ENCODE measurements around the gene SKA3. TPM values are rescaled to one million over a fixed set of nuclear protein-coding genes. Genes with fewer than 3 reads are reported as not detected.
"Not testable (repeated sequence)": the region's sequence is repeated elsewhere in the genome, so short reads cannot be mapped to it uniquely, and the experiment has no call there.

Gene SKA3
- total RNA-seq (2021), result 12.5 and 18.9 TPM in 2 replicates
- Bru-seq, nascent RNA, result percentile 78 among the genes with signal in this experiment
- BruChase-seq, experiment 1, labeled RNA remaining after a 2-hour chase, result percentile 75 among the genes with signal in this experiment
- percentile 72 among the genes with signal in this experiment for BruChase-seq, experiment 2, labeled RNA remaining after a 6-hour chase
- long read RNA-seq, transcript SKA3-202 (9 exons, 2,919 nt), result major isoform, 8 of 36 reads
- long read RNA-seq, transcript SKA3-201 (8 exons, 2,803 nt), result minor isoform, 5 of 36 reads
- long read RNA-seq, partial matches to known transcripts, result 6 of 36 reads
- long read RNA-seq, other reads (novel, unspliced or antisense), result 12 of 36 reads

DNA sequence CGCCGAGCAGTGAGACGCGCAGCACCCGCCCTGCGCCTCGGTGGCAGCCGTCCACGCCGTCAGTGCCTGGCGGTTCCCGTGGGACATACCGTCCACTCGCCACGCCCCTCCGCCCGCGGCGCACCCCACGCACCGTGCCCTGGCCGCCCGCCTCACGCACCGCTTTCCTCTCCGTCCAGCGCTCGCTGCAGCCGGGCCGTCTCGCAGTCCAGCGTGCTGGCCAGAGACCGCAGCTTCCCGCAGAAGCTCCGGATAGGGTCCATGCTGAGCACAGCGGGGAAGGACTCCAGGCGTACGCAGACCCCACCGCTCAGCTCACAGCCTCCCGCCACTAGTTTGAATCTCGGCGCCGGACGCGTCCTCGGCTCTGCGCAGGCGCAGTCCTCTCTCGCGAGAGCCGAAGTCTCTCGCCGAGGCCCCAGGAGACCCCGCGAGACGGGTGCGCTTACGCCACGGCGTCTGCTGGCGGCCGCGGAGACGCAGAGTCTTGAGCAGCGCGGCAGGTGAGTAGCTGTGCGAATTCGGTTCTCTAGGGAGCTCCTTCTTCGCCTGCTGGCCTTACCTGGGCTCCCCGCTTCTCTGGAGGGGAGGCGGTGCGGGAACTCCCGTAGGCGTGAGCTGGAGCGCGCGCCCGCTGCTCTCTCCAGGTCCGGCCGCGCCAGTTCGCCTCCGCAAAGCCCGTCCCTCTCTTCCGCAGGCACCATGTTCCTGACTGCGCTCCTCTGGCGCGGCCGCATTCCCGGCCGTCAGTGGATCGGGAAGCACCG, at the start of gene SKA3, which contains the start of gene MRPL57:
Gene SKA3, minus strand, starts transcription at position 338 of the 767 bp plus-strand sequence. Its CDS starts 75 bp downstream, at position 263.
Gene MRPL57, plus strand, starts transcription at position 444 of the 767 bp plus-strand sequence. Its CDS starts 259 bp downstream, at position 703.
- Histone ChIP-seq H3F3A (ENCODE audit: insufficient read depth, low read depth) (peaks cover 36% of the 10 kb centered on the region), H3K27me3 (ENCODE audit: insufficient read depth, low read depth) (no peaks in the 10 kb centered on the region), H3K9me3 (ENCODE audit: insufficient read depth, low read depth) (no peaks in the 10 kb centered on the region), H3K36me3 (ENCODE audit: low read depth) (no peaks in the 10 kb centered on the region; the same call in 1 of the 2 replicates), H3K4me3 (peak within 1 kb of the TSS; percentile 84), H3K4me2 (peak within 1 kb of the TSS; percentile 99), H4K20me1 (ENCODE audit: insufficient read depth) (no peaks in the 10 kb centered on the region), H3K9me2 (ENCODE audit: insufficient read depth) (no peaks in the 10 kb centered on the region), H3K27ac (peak within 1 kb of the TSS; percentile 81), H3K79me2 (ENCODE audit: low read depth) (peaks cover 64% of the 10 kb centered on the region), H2AFZ (peak within 1 kb of the TSS; percentile 86), H3K4me1 (replicated peaks; ENCODE audit: insufficient read depth) (peaks cover 15% of the 10 kb centered on the region; the same call in 1 of the 2 replicates)
- intact Hi-C loops (cut with micrococcal nuclease; ENCODE audit: unreplicated experiment), result loop anchor here (2.0 to 5.0 kb wide), 2 partner anchors 116 to 281 kb away; partner anchors contain the start of genes LATS2 and ZDHHC20
- CTCF ChIA-PET, result no interaction called here
- peak; percentile 84 to 91 for DNase-seq
- no TSS peak for BruUV-seq (replicated peaks)
- POLR2A ChIA-PET (ENCODE audit: unreplicated experiment), result interaction anchor here (0.5 to 0.9 kb wide), 6 partner anchors 11 to 1575 kb away, joined by 3 to 8 read pairs (median 4); no protein-coding TSS in a partner anchor
- TF ChIP-seq, protein P1, sequence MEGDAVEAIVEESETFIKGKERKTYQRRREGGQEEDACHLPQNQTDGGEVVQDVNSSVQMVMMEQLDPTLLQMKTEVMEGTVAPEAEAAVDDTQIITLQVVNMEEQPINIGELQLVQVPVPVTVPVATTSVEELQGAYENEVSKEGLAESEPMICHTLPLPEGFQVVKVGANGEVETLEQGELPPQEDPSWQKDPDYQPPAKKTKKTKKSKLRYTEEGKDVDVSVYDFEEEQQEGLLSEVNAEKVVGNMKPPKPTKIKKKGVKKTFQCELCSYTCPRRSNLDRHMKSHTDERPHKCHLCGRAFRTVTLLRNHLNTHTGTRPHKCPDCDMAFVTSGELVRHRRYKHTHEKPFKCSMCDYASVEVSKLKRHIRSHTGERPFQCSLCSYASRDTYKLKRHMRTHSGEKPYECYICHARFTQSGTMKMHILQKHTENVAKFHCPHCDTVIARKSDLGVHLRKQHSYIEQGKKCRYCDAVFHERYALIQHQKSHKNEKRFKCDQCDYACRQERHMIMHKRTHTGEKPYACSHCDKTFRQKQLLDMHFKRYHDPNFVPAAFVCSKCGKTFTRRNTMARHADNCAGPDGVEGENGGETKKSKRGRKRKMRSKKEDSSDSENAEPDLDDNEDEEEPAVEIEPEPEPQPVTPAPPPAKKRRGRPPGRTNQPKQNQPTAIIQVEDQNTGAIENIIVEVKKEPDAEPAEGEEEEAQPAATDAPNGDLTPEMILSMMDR (conservative IDR thresholded peaks at IDR 0.05), result no peak
- no peak for TF ChIP-seq EZH2 (IDR thresholded peaks at IDR 0.05; ENCODE audit: low read depth)

GRCh38 chr13:21225082-21225481, 48.7 kb upstream of the SKA3 start:
- Histone ChIP-seq H3K9me2 (ENCODE audit: insufficient read depth) (no peaks in the 10 kb centered on the region), H4K20me1 (ENCODE audit: insufficient read depth) (no peaks in the 10 kb centered on the region), H3K27ac (no peak overlapping the region), H3K27me3 (ENCODE audit: insufficient read depth, low read depth) (peaks cover 50% of the 10 kb centered on the region), H3K4me2 (no peak overlapping the region), H3K4me1 (replicated peaks; ENCODE audit: insufficient read depth) (no peaks in the 10 kb centered on the region), H3F3A (ENCODE audit: insufficient read depth, low read depth) (no peaks in the 10 kb centered on the region), H3K36me3 (ENCODE audit: low read depth) (no peaks in the 10 kb centered on the region), H2AFZ (no peak overlapping the region), H3K79me2 (ENCODE audit: low read depth) (no peaks in the 10 kb centered on the region), H3K9me3 (ENCODE audit: insufficient read depth, low read depth) (no peaks in the 10 kb centered on the region; the same call in 1 of the 2 replicates), H3K4me3 (no peak overlapping the region)
- ChIA-PET POLR2A (ENCODE audit: unreplicated experiment) (no interaction called here), CTCF (no interaction called here)
- intact Hi-C loops (cut with micrococcal nuclease; ENCODE audit: unreplicated experiment), result no loop called here
- TF ChIP-seq, protein P1 (conservative IDR thresholded peaks at IDR 0.05), result no peak
- TF ChIP-seq EZH2 (IDR thresholded peaks at IDR 0.05; ENCODE audit: low read depth), result no peak
- no peak for DNase-seq
- BruUV-seq (replicated peaks), result no TSS peak

DNA sequence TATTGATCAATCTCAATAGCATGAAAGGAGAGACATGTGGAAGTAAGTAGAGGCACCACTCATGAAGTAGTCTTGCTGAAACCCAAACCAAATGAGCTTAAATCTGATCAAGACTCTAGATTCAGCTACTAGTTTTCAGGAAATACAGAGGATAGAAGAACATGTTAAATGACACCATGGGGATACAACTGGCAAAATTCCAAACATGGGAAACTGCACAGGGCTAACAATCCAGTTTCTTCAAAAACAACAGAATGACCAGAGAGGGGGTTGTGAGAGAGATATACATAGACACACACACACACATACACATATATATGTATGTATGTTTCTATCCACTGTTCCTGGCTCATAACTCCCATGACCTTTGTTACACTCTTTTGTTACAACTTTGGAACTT, 44.9 kb upstream of the SKA3 start:
- TF ChIP-seq EZH2 (IDR thresholded peaks at IDR 0.05; ENCODE audit: low read depth), result no peak
- TF ChIP-seq, protein P1 (conservative IDR thresholded peaks at IDR 0.05), result no peak
- Histone ChIP-seq H3K4me2 (no peak overlapping the region), H4K20me1 (ENCODE audit: insufficient read depth) (no peaks in the 10 kb centered on the region), H3K4me3 (no peak overlapping the region), H3K79me2 (ENCODE audit: low read depth) (no peaks in the 10 kb centered on the region), H3K9me3 (ENCODE audit: insufficient read depth, low read depth) (no peaks in the 10 kb centered on the region; the same call in 1 of the 2 replicates), H3K9me2 (ENCODE audit: insufficient read depth) (no peaks in the 10 kb centered on the region), H2AFZ (no peak overlapping the region), H3K27me3 (ENCODE audit: insufficient read depth, low read depth) (peaks cover 50% of the 10 kb centered on the region), H3F3A (ENCODE audit: insufficient read depth, low read depth) (no peaks in the 10 kb centered on the region), H3K27ac (no peak overlapping the region), H3K4me1 (replicated peaks; ENCODE audit: insufficient read depth) (no peaks in the 10 kb centered on the region), H3K36me3 (ENCODE audit: low read depth) (no peaks in the 10 kb centered on the region)
- intact Hi-C loops (cut with micrococcal nuclease; ENCODE audit: unreplicated experiment), result no loop called here
- CTCF ChIA-PET, result no interaction called here
- POLR2A ChIA-PET (ENCODE audit: unreplicated experiment), result no interaction called here
- DNase-seq, result no peak
- BruUV-seq (replicated peaks), result no TSS peak

GRCh38 chr13:21219716-21220115, 43.4 kb upstream of the SKA3 start:
- H4K20me1 ChIP-seq (ENCODE audit: insufficient read depth); CTCF ChIA-PET; H3K27ac ChIP-seq; H3K4me3 ChIP-seq; H3K79me2 ChIP-seq (ENCODE audit: low read depth); H3K36me3 ChIP-seq (ENCODE audit: low read depth); H3K4me1 ChIP-seq (replicated peaks; ENCODE audit: insufficient read depth); H2AFZ ChIP-seq; H3K9me2 ChIP-seq (ENCODE audit: insufficient read depth); intact Hi-C loops (cut with micrococcal nuclease; ENCODE audit: unreplicated experiment); H3F3A ChIP-seq (ENCODE audit: insufficient read depth, low read depth); H3K9me3 ChIP-seq (ENCODE audit: insufficient read depth, low read depth); POLR2A ChIA-PET (ENCODE audit: unreplicated experiment); BruUV-seq (replicated peaks); DNase-seq; H3K4me2 ChIP-seq: not testable (repeated sequence)
- H3K27me3 ChIP-seq (ENCODE audit: insufficient read depth, low read depth), result peaks cover 43% of the 10 kb centered on the region
